GM19238 (cell line): ENCODE results near the gene REM2.

ENCODE experiments used
- DNase-seq: peaks from one replicate; pipeline ENCODE4 v3.0.0; 2011; ENCODE audit warnings: low spot score; ENCODE audit not compliant: insufficient read length

Gene REM2

GRCh38 chr14:22928237-22929103 is 45.4 kb downstream of the REM2 start:
- no peak for DNase-seq

- peak; percentile 89 for DNase-seq
These were observed 46.3 kb downstream of the REM2 start, which contains the start of gene PRMT5 for GRCh38 chr14:22929104-22929960. Gene PRMT5 (minus strand): TSS chr14:22929376. CDS start chr14:22929361, 15 bp downstream.

- DNase-seq, result no peak
These were observed 46.9 kb downstream of the REM2 start for GRCh38 chr14:22929961-22930364.

DNA sequence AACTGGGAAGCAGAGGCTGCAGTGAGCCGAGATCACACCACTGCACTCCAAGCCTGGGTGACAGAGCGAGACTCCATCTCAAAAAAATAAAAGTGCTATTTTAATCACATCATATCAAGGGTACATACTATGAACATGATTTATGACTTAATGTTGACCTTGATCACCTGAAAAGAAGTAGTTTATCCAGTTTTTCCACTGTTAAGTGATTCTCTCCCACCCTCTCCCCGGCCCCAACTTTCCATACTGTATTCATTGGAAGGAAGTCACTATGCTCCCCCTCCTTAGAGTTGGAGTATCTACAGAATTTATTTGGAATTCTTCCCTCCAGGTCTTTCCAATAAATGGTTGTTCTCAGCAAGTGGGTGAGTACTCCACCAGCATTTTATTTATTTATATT is 49.1 kb downstream of the REM2 start:
- no peak for DNase-seq

- DNase-seq, result no peak
These were observed 52.1 kb downstream of the REM2 start for GRCh38 chr14:22935156-22935555.
